ENCODE data around the gene SRSF4. TPM values are rescaled to one million over a fixed set of nuclear protein-coding genes. Genes with fewer than 3 reads are reported as not detected.
A peak's percentile ranks its signal among the peaks of the same experiment; 100 is the strongest.

SRSF4 gene
- total and polyA plus RNA-seq, 2 experiments from 2014 or later = 45.0 to 60.8 TPM

DNA sequence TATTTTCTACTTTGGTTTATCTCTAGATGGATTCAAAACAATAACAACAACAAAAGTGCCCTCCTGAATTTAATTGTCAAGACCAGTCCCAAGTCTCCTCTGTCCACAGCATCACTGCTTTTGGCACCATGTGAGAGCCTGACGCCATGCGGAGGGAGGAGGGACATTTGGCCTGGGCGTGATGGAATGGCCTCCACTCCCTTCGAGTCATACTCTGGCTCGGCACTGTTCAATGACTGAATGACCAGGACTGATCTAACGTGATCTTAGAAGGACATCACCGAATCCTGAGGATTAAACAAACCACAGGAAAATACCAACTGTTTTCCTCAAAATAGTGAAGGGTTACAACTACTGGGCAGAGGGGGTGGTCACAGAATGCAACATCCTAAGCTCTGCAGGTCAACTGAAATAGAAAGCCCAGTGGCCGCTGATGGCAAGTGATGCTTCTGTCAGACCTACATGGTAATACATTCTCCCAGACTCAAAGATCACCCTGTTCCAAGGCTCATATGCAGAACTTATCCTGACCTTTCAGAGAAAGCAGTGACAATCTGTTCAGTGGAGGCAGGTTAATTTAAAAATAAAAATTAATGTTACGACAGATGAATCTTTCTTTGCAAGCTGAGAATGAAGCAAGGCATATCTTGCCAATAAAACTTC lies 19.1 kb downstream of the SRSF4 start:
- peaks cover 5% of the 10 kb centered on the region for H4K20me1 ChIP-seq (ENCODE audit: insufficient read depth)
- H3K79me2 ChIP-seq (ENCODE audit: insufficient read depth) = peaks cover 100% of the 10 kb centered on the region
- no peak overlapping the region for H2AFZ ChIP-seq
- peaks cover 67% of the 10 kb centered on the region for H3K36me3 ChIP-seq (ENCODE audit: low read depth)
- no peaks in the 10 kb centered on the region for H3K9me2 ChIP-seq (ENCODE audit: insufficient read depth)
- no peaks in the 10 kb centered on the region for H3K27me3 ChIP-seq (replicated peaks; ENCODE audit: insufficient read depth)
- H3K4me1 ChIP-seq (ENCODE audit: insufficient read depth) = peaks cover 7% of the 10 kb centered on the region; the same call in 1 of the 2 replicates
- H3K4me3 ChIP-seq = no peak overlapping the region
- H3K9ac ChIP-seq = no peak overlapping the region
- WGBS, 2 experiments (ENCODE audit: low coverage in 1 of 2, low lambda C conversion rate in 2 of 2, missing lambda C conversion rate in 2 of 2) = 66 to 68% methylated on average over 9 of the region's 9 CpGs
- TF ChIP-seq EZH2phosphoT487 (IDR thresholded peaks at IDR 0.05; ENCODE audit: insufficient read depth, low read depth) (no peak), EZH2 (IDR thresholded peaks at IDR 0.05; ENCODE audit: insufficient read depth, poor library complexity, severe bottlenecking) (no peak)
- no peaks in the 10 kb centered on the region for H3K9me3 ChIP-seq (ENCODE audit: low read depth)
- 0 out of 2 replicates have a peak, but pooled peaks cover 6% of the 10 kb centered on the region for H3F3A ChIP-seq (ENCODE audit: insufficient read depth)
- H3K4me2 ChIP-seq (ENCODE audit: unreplicated experiment) = no peak overlapping the region
- peak overlapping the region; percentile 3; the same call in 1 of the 2 replicates for H3K27ac ChIP-seq
- in situ Hi-C loops (cut with MboI) = no loop called here
- peak; percentile 32 for DNase-seq

- Histone ChIP-seq H3K79me2 (ENCODE audit: insufficient read depth) (peaks cover 100% of the 10 kb centered on the region), H3K9me3 (ENCODE audit: low read depth) (no peaks in the 10 kb centered on the region), H3K27ac (0 out of 2 replicates have a peak overlapping the region, but pooled peaks have one; percentile 3), H3K4me2 (ENCODE audit: unreplicated experiment) (no peak overlapping the region), H3K36me3 (ENCODE audit: low read depth) (peaks cover 68% of the 10 kb centered on the region), H3K9me2 (ENCODE audit: insufficient read depth) (no peaks in the 10 kb centered on the region), H3K9ac (no peak overlapping the region), H3F3A (ENCODE audit: insufficient read depth) (0 out of 2 replicates have a peak, but pooled peaks cover 6% of the 10 kb centered on the region), H3K4me3 (no peak overlapping the region), H2AFZ (no peak overlapping the region), H3K27me3 (replicated peaks; ENCODE audit: insufficient read depth) (no peaks in the 10 kb centered on the region), H3K4me1 (ENCODE audit: insufficient read depth) (peaks cover 7% of the 10 kb centered on the region; the same call in 1 of the 2 replicates), H4K20me1 (ENCODE audit: insufficient read depth) (no peaks in the 10 kb centered on the region; the same call in 1 of the 2 replicates)
- DNase-seq = no peak
- in situ Hi-C loops (cut with MboI) = no loop called here
- 75 to 80% methylated on average over 4 of the region's 4 CpGs for WGBS, 2 experiments (ENCODE audit: low coverage in 1 of 2, low lambda C conversion rate in 2 of 2, missing lambda C conversion rate in 2 of 2)
- TF ChIP-seq EZH2 (IDR thresholded peaks at IDR 0.05; ENCODE audit: insufficient read depth, poor library complexity, severe bottlenecking) (no peak), EZH2phosphoT487 (IDR thresholded peaks at IDR 0.05; ENCODE audit: insufficient read depth, low read depth) (no peak)
These were observed 19.7 kb downstream of the SRSF4 start for GRCh38 chr1:29162025-29162424.

- no peak for DNase-seq
- Histone ChIP-seq H3K9ac (no peak overlapping the region), H2AFZ (no peak overlapping the region), H3K27me3 (replicated peaks; ENCODE audit: insufficient read depth) (no peaks in the 10 kb centered on the region), H3F3A (ENCODE audit: insufficient read depth) (0 out of 2 replicates have a peak, but pooled peaks cover 2% of the 10 kb centered on the region), H4K20me1 (ENCODE audit: insufficient read depth) (no peaks in the 10 kb centered on the region; the same call in 1 of the 2 replicates), H3K36me3 (ENCODE audit: low read depth) (peaks cover 75% of the 10 kb centered on the region), H3K4me3 (no peak overlapping the region), H3K79me2 (ENCODE audit: insufficient read depth) (peaks cover 100% of the 10 kb centered on the region), H3K9me3 (ENCODE audit: low read depth) (no peaks in the 10 kb centered on the region), H3K27ac (no peak overlapping the region), H3K4me1 (ENCODE audit: insufficient read depth) (no peaks in the 10 kb centered on the region; the same call in 1 of the 2 replicates), H3K9me2 (ENCODE audit: insufficient read depth) (no peaks in the 10 kb centered on the region), H3K4me2 (ENCODE audit: unreplicated experiment) (no peak overlapping the region)
- WGBS, 2 experiments (ENCODE audit: low coverage in 1 of 2, low lambda C conversion rate in 2 of 2, missing lambda C conversion rate in 2 of 2) = 98 to 99% methylated on average over 3 of the region's 3 CpGs
- TF ChIP-seq EZH2 (IDR thresholded peaks at IDR 0.05; ENCODE audit: insufficient read depth, poor library complexity, severe bottlenecking) (no peak), EZH2phosphoT487 (IDR thresholded peaks at IDR 0.05; ENCODE audit: insufficient read depth, low read depth) (no peak)
- in situ Hi-C loops (cut with MboI) = no loop called here
These were observed 21.9 kb downstream of the SRSF4 start for GRCh38 chr1:29159773-29160172.

DNA sequence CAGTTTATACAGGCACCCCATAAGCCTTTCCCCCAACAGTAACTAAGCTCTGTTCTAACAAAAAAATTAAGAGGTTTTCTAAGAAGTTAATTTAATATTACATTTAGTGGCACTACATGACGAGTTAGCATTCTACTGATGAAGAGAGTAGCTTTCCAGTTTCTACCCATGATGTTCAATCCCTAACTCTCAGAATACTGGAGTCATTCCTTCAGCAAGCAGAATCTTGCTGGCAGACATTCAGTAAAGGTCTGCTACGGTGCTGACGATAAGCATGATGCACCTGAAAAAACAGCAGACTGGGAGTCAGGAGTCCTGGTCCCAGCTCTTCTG lies 24.5 kb downstream of the SRSF4 start:
- no peak overlapping the region for H2AFZ ChIP-seq
- peaks cover 2% of the 10 kb centered on the region; the same call in 1 of the 2 replicates for H3F3A ChIP-seq (ENCODE audit: insufficient read depth)
- H3K9me2 ChIP-seq (ENCODE audit: insufficient read depth) = no peaks in the 10 kb centered on the region
- no peak overlapping the region for H3K9ac ChIP-seq
- peaks cover 100% of the 10 kb centered on the region for H3K79me2 ChIP-seq (ENCODE audit: insufficient read depth)
- H4K20me1 ChIP-seq (ENCODE audit: insufficient read depth) = no peaks in the 10 kb centered on the region
- H3K9me3 ChIP-seq (ENCODE audit: low read depth) = no peaks in the 10 kb centered on the region
- TF ChIP-seq EZH2 (IDR thresholded peaks at IDR 0.05; ENCODE audit: insufficient read depth, poor library complexity, severe bottlenecking) (no peak), EZH2phosphoT487 (IDR thresholded peaks at IDR 0.05; ENCODE audit: insufficient read depth, low read depth) (no peak)
- no peak overlapping the region for H3K27ac ChIP-seq
- H3K36me3 ChIP-seq (ENCODE audit: low read depth) = peaks cover 71% of the 10 kb centered on the region
- H3K4me1 ChIP-seq (ENCODE audit: insufficient read depth) = no peaks in the 10 kb centered on the region; the same call in 1 of the 2 replicates
- no peak overlapping the region for H3K4me2 ChIP-seq (ENCODE audit: unreplicated experiment)
- H3K4me3 ChIP-seq = no peak overlapping the region
- H3K27me3 ChIP-seq (replicated peaks; ENCODE audit: insufficient read depth) = no peaks in the 10 kb centered on the region
- WGBS, 2 experiments (ENCODE audit: low coverage in 1 of 2, low lambda C conversion rate in 2 of 2, missing lambda C conversion rate in 2 of 2) = 88 to 93% methylated on average over 3 of the region's 3 CpGs
- DNase-seq = no peak
- in situ Hi-C loops (cut with MboI) = no loop called here

All from GM23248 (cell line).